H1 (cell line): ENCODE measurements around the gene PRDM2. TPM values are rescaled to one million over a fixed set of nuclear protein-coding genes. Genes with fewer than 3 reads are reported as not detected.

Experiments used
- CTCF ChIA-PET: fragments of 300-600 bp; sonication (Branson Sonifier 250); formaldehyde crosslinking; loops from one replicate; lab custom pipeline; 2021; ENCODE audit not compliant: partially characterized antibody; lab: Charles Lee
- POLR2A ChIA-PET: fragments of 300-600 bp; sonication (Branson Sonifier 250); formaldehyde crosslinking; loops from one replicate; lab custom pipeline; 2021; ENCODE audit warnings: inconsistent platforms; ENCODE audit not compliant: partially characterized antibody; lab: Charles Lee
- DNase-seq, 2 experiments: peaks; one replicate each; pipeline versions ENCODE4 v3.0.0 to v3.0.0-alpha.2; 2010 to 2022; ENCODE audit warnings: low spot score in 2 of 2, low read depth in 1 of 2, mixed read lengths in 1 of 2
- FAIRE-seq: peaks from 2 replicates; lab custom pipeline; 2011; peaks lifted over from hg19 to GRCh38; lab: Jason Lieb, UNC
- H2AFZ ChIP-seq: 2 replicates; pipeline ENCODE4 v1.8.1; 2012; ENCODE audit warnings: low read length, inconsistent platforms
- H2AK5ac ChIP-seq: 2 replicates; pipeline ENCODE4 v1.6.1; 2013; ENCODE audit warnings: low read depth, low read length
- H2BK120ac ChIP-seq: replicated peaks from 2 replicates; pipeline ENCODE3; 2013; ENCODE audit warnings: low read depth, low read length, inconsistent platforms
- H2BK12ac ChIP-seq: 2 replicates; pipeline ENCODE4 v1.6.1; 2013; ENCODE audit warnings: low read depth, low read length
- H2BK15ac ChIP-seq: 2 replicates; pipeline ENCODE4 v1.6.1; 2013; ENCODE audit warnings: low read length
- H2BK20ac ChIP-seq: 2 replicates; pipeline ENCODE4 v1.6.1; 2013; ENCODE audit warnings: low read length
- H2BK5ac ChIP-seq: 2 replicates; pipeline ENCODE4 v1.6.1; 2013; ENCODE audit warnings: low read depth, low read length
- H3K14ac ChIP-seq: 2 replicates; pipeline ENCODE4 v1.6.1; 2013; ENCODE audit warnings: inconsistent platforms; ENCODE audit not compliant: insufficient read length
- H3K18ac ChIP-seq: 2 replicates; pipeline ENCODE4 v1.6.1; 2013; ENCODE audit warnings: low read length; ENCODE audit errors: extremely low read depth
- H3K23ac ChIP-seq: 2 replicates; pipeline ENCODE4 v1.6.1; 2013; ENCODE audit warnings: inconsistent platforms; ENCODE audit not compliant: insufficient read length
- H3K23me2 ChIP-seq: 2 replicates; pipeline ENCODE4 v1.6.1; 2013; ENCODE audit warnings: low read depth, low read length
- H3K27ac ChIP-seq: 2 replicates; pipeline ENCODE4 v1.6.1; 2011; ENCODE audit warnings: low read depth, low read length, inconsistent platforms
- H3K27me3 ChIP-seq, 4 experiments: replicated peaks in 1 of 4; 1 replicate in 1 of 4; 2 replicates in 3 of 4; pipeline versions ENCODE4 v1.6.1 to v1.8.1; 2011 to 2013; ENCODE audit warnings: low read length in 3 of 4, mild to moderate bottlenecking in 3 of 4, inconsistent platforms in 2 of 4, mixed read lengths in 2 of 4, moderate library complexity in 1 of 4; ENCODE audit not compliant: control insufficient read depth in 3 of 4, insufficient read depth in 3 of 4; ENCODE audit errors: extremely low read depth in 1 of 4
- H3K36me3 ChIP-seq, 4 experiments: 2 replicates each; pipeline versions ENCODE4 v1.6.1 to v1.8.1; 2011 to 2013; ENCODE audit warnings: mild to moderate bottlenecking in 4 of 4, low read length in 3 of 4, moderate library complexity in 2 of 4, control low read depth in 1 of 4, inconsistent platforms in 1 of 4; ENCODE audit not compliant: insufficient read depth in 4 of 4, control insufficient read depth in 2 of 4
- H3K4ac ChIP-seq: replicated peaks from 2 replicates; pipeline ENCODE3; 2013; ENCODE audit warnings: low read length, low read depth, mixed read lengths, inconsistent platforms; ENCODE audit not compliant: insufficient read length
- H3K4me1 ChIP-seq, 4 experiments: replicated peaks in 1 of 4; 1 replicate in 1 of 4; 2 replicates in 3 of 4; pipeline versions ENCODE4 v1.6.1 to v1.8.1; 2011 to 2013; ENCODE audit warnings: low read length in 3 of 4, inconsistent platforms in 2 of 4, mixed read lengths in 1 of 4; ENCODE audit not compliant: insufficient read depth in 4 of 4, control insufficient read depth in 3 of 4
- H3K4me2 ChIP-seq, 2 experiments: 2 replicates each; pipeline versions ENCODE4 v1.6.1 to v1.8.1; 2011 to 2013; ENCODE audit warnings: low read depth in 2 of 2, low read length in 2 of 2, control low read depth in 1 of 2, inconsistent platforms in 1 of 2, mild to moderate bottlenecking in 1 of 2; ENCODE audit not compliant: insufficient read depth in 1 of 2
- H3K4me3 ChIP-seq, 4 experiments: fragments of 200-600, 300-600 bp in 1 of 4; sonication (generic), shearing (Covaris generic), sonication (Bioruptor Twin) in 1 of 4; 2 replicates each; pipeline versions ENCODE4 v1.5.1 to v1.8.1; 2011 to 2016; ENCODE audit warnings: low read length in 4 of 4, low read depth in 3 of 4, control low read depth in 2 of 4, inconsistent platforms in 2 of 4, mild to moderate bottlenecking in 2 of 4, mixed read lengths in 1 of 4, moderate library complexity in 1 of 4; ENCODE audit not compliant: insufficient read depth in 2 of 4; ENCODE audit errors: extremely low read depth in 1 of 4
- H3K56ac ChIP-seq: replicated peaks from 2 replicates; pipeline ENCODE3; 2013; ENCODE audit warnings: low read depth, mild to moderate bottlenecking, mixed read lengths, low read length, inconsistent platforms; ENCODE audit not compliant: insufficient read length
- H3K79me1 ChIP-seq: 2 replicates; pipeline ENCODE4 v1.6.1; 2013; ENCODE audit warnings: low read depth, low read length, control low read depth
- H3K79me2 ChIP-seq, 2 experiments: 2 replicates each; pipeline versions ENCODE4 v1.6.1 to v1.8.1; 2012 to 2013; ENCODE audit warnings: low read length in 2 of 2, mild to moderate bottlenecking in 2 of 2, inconsistent platforms in 1 of 2; ENCODE audit not compliant: insufficient read depth in 2 of 2, control insufficient read depth in 1 of 2
- H3K9ac ChIP-seq, 4 experiments: replicated peaks in 1 of 4; 1 replicate in 1 of 4; 2 replicates in 3 of 4; pipeline versions ENCODE4 v1.6.1 to v1.8.1; 2011 to 2013; ENCODE audit warnings: low read depth in 3 of 4, low read length in 3 of 4, control low read depth in 2 of 4, mild to moderate bottlenecking in 2 of 4, moderate library complexity in 2 of 4, inconsistent platforms in 1 of 4; ENCODE audit errors: extremely low read depth in 1 of 4
- H3K9me3 ChIP-seq, 2 experiments: 2 replicates each; pipeline versions ENCODE4 v1.6.1 to v1.8.1; 2012 to 2013; ENCODE audit warnings: mild to moderate bottlenecking in 2 of 2, moderate library complexity in 2 of 2, control low read depth in 1 of 2, inconsistent platforms in 1 of 2, low read depth in 1 of 2, low read length in 1 of 2, mixed read lengths in 1 of 2; ENCODE audit not compliant: insufficient read depth in 2 of 2
- H4K20me1 ChIP-seq, 2 experiments: replicated peaks in 1 of 2; 2 replicates each; pipeline versions ENCODE3 to v1.8.1; 2011 to 2013; ENCODE audit warnings: inconsistent platforms in 2 of 2, low read length in 2 of 2, mild to moderate bottlenecking in 1 of 2; ENCODE audit not compliant: insufficient read depth in 2 of 2, control insufficient read depth in 1 of 2
- H4K5ac ChIP-seq: 2 replicates; pipeline ENCODE4 v1.6.1; 2013; ENCODE audit warnings: low read length, low read depth, mixed read lengths, inconsistent platforms; ENCODE audit not compliant: insufficient read length
- H4K8ac ChIP-seq: 2 replicates; pipeline ENCODE4 v1.8.0; 2013; ENCODE audit warnings: mild to moderate bottlenecking, moderate library complexity, low read length, inconsistent platforms; ENCODE audit not compliant: insufficient read depth; ENCODE audit errors: extremely low read depth
- H4K91ac ChIP-seq: replicated peaks from 2 replicates; pipeline ENCODE3; 2013; ENCODE audit warnings: low read length, mixed read lengths, inconsistent platforms; ENCODE audit not compliant: insufficient read length
- MAX ChIP-seq: IDR thresholded peaks from 2 replicates; pipeline ENCODE4 v1.6.1; 2012; ENCODE audit warnings: inconsistent platforms
- RFX5 ChIP-seq: IDR thresholded peaks from 2 replicates; pipeline ENCODE4 v1.6.1; 2011; ENCODE audit warnings: low read depth, low read length, improper control_type of control experiment, borderline replicate concordance
- RXRA ChIP-seq: IDR thresholded peaks from 2 replicates; pipeline ENCODE4 v1.6.1; 2011; ENCODE audit warnings: low read depth, mild to moderate bottlenecking, low read length, moderate library complexity; ENCODE audit not compliant: insufficient read depth
- SP1 ChIP-seq: IDR thresholded peaks from 2 replicates; pipeline ENCODE4 v1.6.1; 2011; ENCODE audit warnings: low read depth, low read length
- WGBS, 2 experiments: shearing (Covaris generic) in 1 of 2; methylation state at CpG; one replicate each; pipeline versions ENCODE4 v1.1.6 to v1.1.7; 2013 to 2015; ENCODE audit warnings: low lambda C conversion rate in 2 of 2, mixed read lengths in 2 of 2, inconsistent platforms in 1 of 2, low coverage in 1 of 2, missing lambda C conversion rate in 1 of 2; ENCODE audit not compliant: insufficient replicate concordance in 2 of 2, insufficient coverage in 1 of 2, insufficient read length in 1 of 2; ENCODE audit errors: extremely low coverage in 1 of 2, missing lambda C conversion rate in 1 of 2; 5-methylcytosine and 5-hydroxymethylcytosine counted together
- polyA plus RNA-seq, 7 experiments: library from polyadenylated mRNA; depleted of rRNA in 3 of 7; stranded (reverse) in 5 of 7; unstranded in 2 of 7; fragments of >200 nt in 5 of 7; fragments of 200-250 nt in 2 of 7; gene quantifications; 1 replicate in 5 of 7; 2 replicates in 1 of 7; 4 replicates in 1 of 7; pipeline versions ENCODE4 v1.2.1 to v1.2.3, GENCODE V29; 2011 to 2013; ENCODE audit warnings: missing spikeins in 2 of 7, mixed read lengths in 2 of 7
- total RNA-seq: library from RNA; stranded (reverse); fragmentation: NEBNext Ultra II Directional; extraction: Animal tissue kit (Norgen Biotek cat#: 25700); gene quantifications from 2 replicates; pipeline ENCODE4 v1.2.1, GENCODE V29; 2021

Gene PRDM2
- total and polyA plus RNA-seq, 2 of the 8 experiments (the other 6 are each of a cell fraction or from before 2014, with no cell fraction given) = 5.8 to 21.2 TPM

GRCh38 chr1:13826591-13826990 lies 126.6 kb downstream of the PRDM2 start:
- H2BK20ac ChIP-seq = no peak overlapping the region
- no peak overlapping the region for H2BK5ac ChIP-seq
- no peak for TF ChIP-seq MAX
- TF ChIP-seq SP1 = no peak
- TF ChIP-seq RFX5 = no peak
- TF ChIP-seq RXRA = no peak
- no peaks in the 10 kb centered on the region; the same call in 1 of the 2 replicates for H3K23me2 ChIP-seq
- H2BK15ac ChIP-seq = no peak overlapping the region
- H4K20me1 ChIP-seq = no peaks in the 10 kb centered on the region
- H4K8ac ChIP-seq = no peak overlapping the region
- H3K56ac ChIP-seq = no peak overlapping the region
- H2AFZ ChIP-seq = no peak overlapping the region
- 83% methylated on average over 6 of the region's 6 CpGs; no CpG with 5 or more reads in 1 of the 2 experiments for WGBS, 2 experiments
- H3K79me1 ChIP-seq = no peaks in the 10 kb centered on the region
- H3K4me1 ChIP-seq = no peaks in the 10 kb centered on the region; a peak in 1 of 7 replicates
- no peak overlapping the region for H3K14ac ChIP-seq
- no peak overlapping the region for H3K18ac ChIP-seq
- H2BK12ac ChIP-seq = no peak overlapping the region
- FAIRE-seq = no peak
- no peak for DNase-seq
- ChIA-PET CTCF (interaction anchor here (4.6 kb wide), 1 partner anchor 12 kb away, joined by 30 read pairs; no protein-coding TSS in a partner anchor), POLR2A (no interaction called here)
- H4K91ac ChIP-seq = no peak overlapping the region
- no peaks in the 10 kb centered on the region for H3K79me2 ChIP-seq
- H4K5ac ChIP-seq = no peak overlapping the region
- no peaks in the 10 kb centered on the region; a peak in 1 of 4 replicates for H3K9me3 ChIP-seq
- no peak overlapping the region for H3K4me2 ChIP-seq
- H3K4me3 ChIP-seq = no peak overlapping the region
- no peak overlapping the region for H3K23ac ChIP-seq
- no peak overlapping the region for H3K27ac ChIP-seq
- H2AK5ac ChIP-seq = no peak overlapping the region
- H3K36me3 ChIP-seq = no peaks in the 10 kb centered on the region
- peaks cover 0 to 2% (median 0%) of the 10 kb centered on the region in 4 experiments; a peak in 2 of 7 replicates for H3K27me3 ChIP-seq
- no peak overlapping the region for H2BK120ac ChIP-seq
- H3K4ac ChIP-seq = no peak overlapping the region
- H3K9ac ChIP-seq = no peak overlapping the region
